Ishikawa (cell line): Measurements from ENCODE around the gene MTMR4.

Experiments used
- CEBPB ChIP-seq: IDR thresholded peaks from 2 replicates; pipeline ENCODE4 v1.6.1; 2012
- CREB1 ChIP-seq: IDR thresholded peaks from 2 replicates; pipeline ENCODE4 v1.6.1; 2012; ENCODE audit warnings: low read depth
- EGR1 ChIP-seq: IDR thresholded peaks from 2 replicates; pipeline ENCODE4 v1.6.1; 2012
- EP300 ChIP-seq: IDR thresholded peaks from 2 replicates; pipeline ENCODE4 v1.6.1; 2012; ENCODE audit warnings: borderline replicate concordance
- FOXM1 ChIP-seq: IDR thresholded peaks from 2 replicates; pipeline ENCODE4 v1.6.1; 2012; ENCODE audit warnings: low read depth, borderline replicate concordance
- NFIC ChIP-seq: IDR thresholded peaks from 2 replicates; pipeline ENCODE4 v1.6.1; 2012
- RAD21 ChIP-seq: IDR thresholded peaks from 2 replicates; pipeline ENCODE4 v1.6.1; 2012; ENCODE audit warnings: low read depth
- REST ChIP-seq: IDR thresholded peaks from 2 replicates; pipeline ENCODE4 v1.6.1; 2012; ENCODE audit warnings: low read depth, mild to moderate bottlenecking
- TAF1 ChIP-seq: IDR thresholded peaks from 2 replicates; pipeline ENCODE4 v1.6.1; 2012; ENCODE audit warnings: low read depth, mild to moderate bottlenecking
- TCF12 ChIP-seq: IDR thresholded peaks from 2 replicates; pipeline ENCODE4 v1.6.1; 2012; ENCODE audit warnings: low read depth
- TEAD4 ChIP-seq: IDR thresholded peaks from 2 replicates; pipeline ENCODE4 v1.6.1; 2012
- YY1 ChIP-seq: IDR thresholded peaks from 2 replicates; pipeline ENCODE4 v1.6.1; 2012; ENCODE audit warnings: low read depth
- ZBTB7A ChIP-seq: IDR thresholded peaks from 2 replicates; pipeline ENCODE4 v1.6.1; 2012; ENCODE audit warnings: low read depth
- TF ChIP-seq, protein P1 (sequence below): IDR thresholded peaks from 2 replicates; pipeline ENCODE4 v1.6.1; 2012
- TF ChIP-seq, protein P2 (sequence below): IDR thresholded peaks from 2 replicates; pipeline ENCODE4 v1.6.1; 2012

The MTMR4 gene

DNA sequence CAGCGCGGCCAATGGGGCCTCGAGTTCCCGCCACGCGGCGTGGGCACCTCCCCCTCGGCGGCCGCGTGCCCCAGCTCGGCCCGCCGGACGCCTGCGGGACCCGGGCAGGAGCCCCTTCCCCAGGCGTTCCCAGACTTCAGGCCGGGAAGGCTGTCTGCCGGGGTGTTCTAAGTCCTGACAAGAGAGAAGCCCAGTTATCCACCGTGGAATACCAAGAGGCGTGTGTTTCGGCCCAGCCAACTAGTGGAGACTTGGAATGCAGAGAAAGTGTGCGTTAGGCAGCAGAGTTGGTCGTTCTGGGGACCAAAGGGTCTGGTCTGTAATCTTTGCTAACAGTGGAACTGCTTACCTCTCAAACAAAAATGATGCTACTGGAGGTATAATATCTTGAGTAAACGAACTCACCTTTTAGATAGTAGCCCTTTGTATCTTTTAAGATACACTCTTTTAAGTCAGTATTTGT lies 26.0 kb downstream of the MTMR4 start:
- TF ChIP-seq EGR1 (no peak), RAD21 (no peak), NFIC (no peak), REST (no peak), YY1 (no peak), FOXM1 (no peak), EP300 (no peak), CREB1 (no peak), TEAD4 (no peak), CEBPB (no peak), ZBTB7A (no peak), TCF12 (no peak), TAF1 (no peak)
- TF ChIP-seq, protein P1, sequence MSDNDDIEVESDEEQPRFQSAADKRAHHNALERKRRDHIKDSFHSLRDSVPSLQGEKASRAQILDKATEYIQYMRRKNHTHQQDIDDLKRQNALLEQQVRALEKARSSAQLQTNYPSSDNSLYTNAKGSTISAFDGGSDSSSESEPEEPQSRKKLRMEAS, result no peak
- TF ChIP-seq, protein P2, sequence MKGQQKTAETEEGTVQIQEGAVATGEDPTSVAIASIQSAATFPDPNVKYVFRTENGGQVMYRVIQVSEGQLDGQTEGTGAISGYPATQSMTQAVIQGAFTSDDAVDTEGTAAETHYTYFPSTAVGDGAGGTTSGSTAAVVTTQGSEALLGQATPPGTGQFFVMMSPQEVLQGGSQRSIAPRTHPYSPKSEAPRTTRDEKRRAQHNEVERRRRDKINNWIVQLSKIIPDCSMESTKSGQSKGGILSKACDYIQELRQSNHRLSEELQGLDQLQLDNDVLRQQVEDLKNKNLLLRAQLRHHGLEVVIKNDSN, result no peak

DNA sequence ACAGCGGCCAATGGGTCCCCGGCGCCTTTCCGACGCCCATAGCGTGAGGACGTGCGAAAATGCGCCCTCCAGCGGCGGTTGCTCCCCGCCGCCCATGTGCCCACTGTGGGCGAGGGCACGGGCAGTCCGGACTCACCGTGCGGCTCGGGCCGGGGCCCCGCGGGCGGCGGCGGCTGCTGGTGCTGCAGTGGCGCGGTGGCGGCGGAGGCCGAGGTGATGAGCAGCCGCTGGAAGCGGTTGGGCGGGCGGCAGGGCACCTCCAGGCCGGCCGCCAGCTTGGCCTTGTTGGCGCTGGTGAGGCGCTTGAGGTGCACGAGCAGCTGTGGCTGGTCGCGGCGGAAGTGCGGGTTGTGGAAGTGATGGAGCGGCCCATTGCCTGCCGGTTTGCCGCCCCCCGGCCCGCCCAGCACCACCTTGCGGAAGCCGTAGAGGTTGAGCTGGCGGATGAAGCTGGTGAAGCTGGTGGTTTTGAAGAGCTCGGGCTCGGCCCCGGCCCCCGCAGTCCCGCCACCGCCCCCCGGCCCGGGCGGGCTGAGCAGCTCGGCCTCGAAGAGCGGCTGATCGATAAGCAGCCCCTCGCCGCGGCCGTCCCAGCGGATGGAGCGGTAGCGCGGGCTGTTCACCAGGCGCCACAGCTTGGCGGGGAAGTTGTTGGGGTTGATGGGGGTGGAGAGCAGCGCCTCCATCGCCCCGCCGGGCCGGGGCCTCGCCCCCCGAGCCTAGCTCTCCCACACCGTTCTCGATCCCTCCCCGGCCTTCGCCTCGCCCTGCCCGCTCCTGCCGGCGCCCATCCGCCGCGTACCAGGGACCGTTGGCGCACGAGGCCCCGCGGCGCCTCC lies 26.6 kb downstream of the MTMR4 start, which contains the start of gene HSF5:
Gene HSF5 (minus strand): TSS at position 820 of the 839 bp plus-strand sequence. CDS start 134 bp downstream, at position 686.
- no peak for TF ChIP-seq EP300
- no peak for TF ChIP-seq TEAD4
- no peak for TF ChIP-seq REST
- no peak for TF ChIP-seq YY1
- TF ChIP-seq CEBPB, result no peak
- TF ChIP-seq RAD21, result no peak
- TF ChIP-seq NFIC, result no peak

- TF ChIP-seq CREB1, result no peak
- TF ChIP-seq CEBPB, result no peak
- no peak for TF ChIP-seq TAF1
- no peak for TF ChIP-seq NFIC
- TF ChIP-seq EP300, result no peak
- TF ChIP-seq TEAD4, result no peak
- TF ChIP-seq ZBTB7A, result no peak
- TF ChIP-seq RAD21, result no peak
- TF ChIP-seq, protein P1, result no peak
- TF ChIP-seq FOXM1, result no peak
- TF ChIP-seq, protein P2, result no peak
- no peak for TF ChIP-seq YY1
- no peak for TF ChIP-seq EGR1
- TF ChIP-seq TCF12, result no peak
- TF ChIP-seq REST, result no peak
Measured at GRCh38 chr17:58484600-58484999, 29.8 kb downstream of the MTMR4 start.

DNA sequence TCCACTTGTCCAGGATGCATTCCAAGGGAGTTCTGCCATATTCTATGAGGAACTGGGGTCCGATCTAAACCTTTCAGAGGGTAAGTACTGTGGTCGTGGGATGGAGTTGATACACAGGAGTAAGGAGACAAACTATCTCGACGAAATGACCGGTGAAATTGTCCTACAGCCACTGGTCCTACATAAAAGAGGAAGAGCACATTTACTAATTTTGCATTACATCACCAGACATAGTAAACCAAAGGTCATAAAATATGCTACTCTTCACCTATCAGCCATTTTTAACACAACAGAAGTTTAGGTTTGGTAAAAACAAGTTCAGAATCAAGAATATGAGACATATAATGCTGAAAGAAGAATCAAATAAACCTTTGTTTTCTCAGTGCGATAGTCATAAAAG lies 34.3 kb downstream of the MTMR4 start:
- TF ChIP-seq YY1, result no peak
- TF ChIP-seq, protein P1, result no peak
- TF ChIP-seq CREB1, result no peak
- TF ChIP-seq RAD21, result no peak
- no peak for TF ChIP-seq TEAD4
